Bone marrow (tissue), 2 donors: ENCODE data around the gene SLC25A44.

Experiments
- DNase-seq, 2 donors: peaks; one replicate each; lab custom pipeline; 2025; lab: John Stamatoyannopoulos, UW

SLC25A44 gene, protein sequence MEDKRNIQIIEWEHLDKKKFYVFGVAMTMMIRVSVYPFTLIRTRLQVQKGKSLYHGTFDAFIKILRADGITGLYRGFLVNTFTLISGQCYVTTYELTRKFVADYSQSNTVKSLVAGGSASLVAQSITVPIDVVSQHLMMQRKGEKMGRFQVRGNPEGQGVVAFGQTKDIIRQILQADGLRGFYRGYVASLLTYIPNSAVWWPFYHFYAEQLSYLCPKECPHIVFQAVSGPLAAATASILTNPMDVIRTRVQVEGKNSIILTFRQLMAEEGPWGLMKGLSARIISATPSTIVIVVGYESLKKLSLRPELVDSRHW

DNA sequence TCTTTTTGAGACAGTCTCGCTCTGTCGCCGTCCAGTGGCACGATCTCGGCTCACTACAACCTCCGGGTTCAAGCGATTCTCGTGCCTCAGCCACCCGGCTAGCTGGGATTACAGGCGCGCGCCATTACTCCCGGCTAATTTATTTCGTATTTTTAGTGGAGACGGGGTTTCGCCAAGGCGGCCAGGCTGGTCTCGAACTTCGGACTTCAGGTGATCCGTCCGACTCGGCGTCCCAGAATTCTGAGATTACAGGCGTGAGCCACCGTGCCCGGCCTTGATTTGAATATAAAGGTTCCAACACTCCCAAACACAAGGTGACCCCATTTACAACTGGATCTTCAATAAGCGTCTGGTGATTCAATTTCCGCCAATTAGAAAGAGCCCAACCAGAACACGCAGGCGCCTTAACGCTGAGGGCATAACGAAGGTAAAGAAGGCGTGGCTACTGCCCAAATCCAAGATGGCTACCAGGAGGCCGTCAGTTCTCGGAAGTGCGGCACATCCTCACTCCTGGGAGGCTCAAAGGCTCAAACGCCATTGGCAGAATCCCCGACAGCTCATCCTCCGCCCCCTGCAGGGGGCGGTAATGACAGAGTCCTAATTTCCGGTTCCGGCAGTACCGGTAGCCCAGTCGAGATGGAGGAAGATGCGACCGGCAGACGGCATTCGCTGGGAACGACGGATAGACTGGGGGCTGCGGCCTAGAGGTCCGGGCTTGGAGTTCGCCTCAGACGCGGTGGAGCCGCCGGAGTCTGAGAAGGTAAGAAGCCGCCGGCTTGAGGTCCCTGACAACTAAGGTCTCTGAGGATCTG is at the start of gene SLC25A44:
Gene SLC25A44 (plus strand): TSS at position 617 of the 812 bp plus-strand sequence. CDS start 5,744 bp downstream, outside the sequence.
- peak; percentile 89 to 99 for DNase-seq

DNA sequence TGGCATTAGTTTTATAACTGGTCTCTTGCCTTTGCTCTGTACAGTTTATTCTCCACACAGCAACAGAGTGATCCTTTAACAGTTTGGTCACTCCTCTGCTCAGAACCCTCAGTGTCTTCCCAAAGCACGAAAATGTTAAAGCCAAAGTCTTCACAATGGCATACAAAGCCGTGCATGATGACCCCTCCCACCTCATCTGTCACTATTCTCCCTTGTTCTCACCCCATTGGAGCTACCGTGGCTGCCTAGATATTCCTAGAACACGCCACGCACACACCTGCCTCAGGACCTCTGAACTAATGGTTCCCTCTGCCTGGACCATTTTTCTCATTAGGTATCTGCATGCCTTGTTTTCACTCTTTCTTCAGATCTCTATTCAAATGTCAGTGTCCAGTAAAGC is 49.2 kb upstream of the SLC25A44 start:
- DNase-seq = no peak

DNA sequence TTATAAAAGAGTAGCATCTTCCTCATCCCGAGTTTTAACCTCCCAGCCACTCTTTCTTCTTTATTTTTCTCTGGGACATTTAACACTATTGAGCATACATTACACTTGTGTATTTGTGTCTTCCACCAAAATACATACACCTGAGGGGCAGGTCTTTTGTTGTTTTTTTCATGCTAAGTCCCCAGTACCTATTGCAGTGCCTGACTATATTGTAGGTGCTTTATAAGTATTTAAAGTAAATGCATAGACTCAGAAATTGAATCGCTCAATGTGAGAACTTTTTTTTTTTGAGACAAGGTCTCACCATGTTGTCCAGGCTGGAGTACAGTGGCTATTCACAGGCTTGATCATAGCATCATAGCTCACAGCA is 48.3 kb upstream of the SLC25A44 start:
- no peak for DNase-seq

DNA sequence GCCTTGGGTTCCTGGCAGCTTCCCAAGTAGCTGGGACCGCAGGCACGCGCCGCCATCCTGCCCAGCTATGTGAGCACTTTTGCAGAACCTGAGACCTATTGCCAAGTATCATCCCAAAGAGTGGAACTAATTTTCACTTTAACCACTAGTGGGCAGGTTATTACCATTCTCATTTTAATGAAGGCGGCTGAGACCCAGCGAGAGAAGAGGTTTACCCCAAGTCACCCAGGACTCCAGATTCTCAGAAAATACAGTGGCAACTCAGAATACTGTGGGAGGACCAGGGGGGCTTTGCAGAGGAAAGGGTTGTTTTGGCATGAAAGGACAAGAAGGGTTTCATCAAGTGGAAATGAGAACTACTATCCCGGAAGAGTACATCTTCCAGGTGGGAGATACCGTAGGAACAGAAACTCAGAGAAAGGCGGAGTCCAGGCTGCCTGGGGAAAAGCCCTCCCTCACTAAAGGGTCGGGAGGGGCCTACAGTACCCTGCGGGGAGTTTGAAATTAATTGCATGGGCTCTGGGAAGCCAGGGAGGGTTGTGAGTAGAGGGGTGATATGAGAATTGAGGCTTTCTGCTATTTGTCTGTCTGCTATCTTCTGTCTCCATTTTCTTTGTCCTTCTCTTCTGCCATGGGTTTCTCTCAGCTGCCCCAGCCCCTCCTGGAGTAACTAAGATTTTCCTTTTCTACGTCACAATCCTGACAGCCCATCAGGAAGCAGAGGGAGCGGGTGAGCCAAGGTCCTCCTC is 47.7 kb upstream of the SLC25A44 start:
- peak; percentile 22 to 89 for DNase-seq

DNA sequence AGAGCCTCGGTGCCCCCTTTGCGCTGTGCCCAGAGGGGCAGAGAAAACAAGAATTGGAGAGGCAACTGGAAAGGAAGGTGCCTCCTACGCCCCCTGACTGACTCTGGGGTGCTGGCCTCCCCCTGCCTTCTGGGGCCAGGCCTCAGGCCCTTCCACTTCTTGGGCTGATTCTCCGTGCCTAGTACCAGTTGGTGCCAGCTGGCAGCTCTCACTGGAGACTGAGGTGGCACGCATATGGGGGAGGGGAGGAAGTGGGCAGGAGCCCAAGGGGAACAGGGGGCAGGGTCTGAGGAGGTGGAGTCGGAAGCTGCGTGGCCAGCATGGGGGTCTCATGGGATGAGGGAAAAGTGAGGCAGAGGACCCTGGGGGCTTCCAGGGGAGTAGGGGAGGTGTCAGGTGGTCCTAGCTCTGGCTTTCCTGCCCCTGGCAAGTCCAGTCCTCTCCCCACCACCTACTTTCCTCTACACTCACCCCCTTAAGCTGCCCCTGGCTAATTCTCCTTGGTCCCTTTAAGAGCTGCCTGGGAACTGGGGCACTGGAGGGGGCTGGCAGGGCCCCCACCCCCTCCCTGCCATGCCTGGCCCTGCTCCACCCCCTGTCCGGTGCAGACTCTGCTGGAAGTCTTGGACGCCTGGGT is 47.0 kb upstream of the SLC25A44 start:
- DNase-seq = peak in 1 of 2 donors; percentile 25

DNA sequence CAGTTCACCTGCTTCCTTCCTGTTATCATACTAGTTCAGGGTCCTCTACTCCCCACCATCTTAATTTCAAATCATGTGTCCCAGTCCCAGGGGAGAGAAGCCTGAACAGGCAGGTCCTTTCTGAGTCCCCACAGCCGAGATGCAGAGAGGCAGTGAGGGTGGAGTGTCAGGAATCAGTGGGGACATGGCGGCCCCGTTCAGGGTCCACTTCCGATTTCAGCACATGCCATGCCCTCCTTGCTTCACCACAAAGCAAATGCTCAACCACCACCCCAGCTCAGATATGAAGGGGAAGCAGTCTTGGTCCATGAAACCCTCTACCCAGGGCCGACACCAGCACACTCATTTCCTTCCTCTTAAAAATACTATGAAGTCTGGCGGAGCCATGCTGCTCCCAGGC is 45.7 kb upstream of the SLC25A44 start:
- DNase-seq = peak; percentile 22 to 89

DNA sequence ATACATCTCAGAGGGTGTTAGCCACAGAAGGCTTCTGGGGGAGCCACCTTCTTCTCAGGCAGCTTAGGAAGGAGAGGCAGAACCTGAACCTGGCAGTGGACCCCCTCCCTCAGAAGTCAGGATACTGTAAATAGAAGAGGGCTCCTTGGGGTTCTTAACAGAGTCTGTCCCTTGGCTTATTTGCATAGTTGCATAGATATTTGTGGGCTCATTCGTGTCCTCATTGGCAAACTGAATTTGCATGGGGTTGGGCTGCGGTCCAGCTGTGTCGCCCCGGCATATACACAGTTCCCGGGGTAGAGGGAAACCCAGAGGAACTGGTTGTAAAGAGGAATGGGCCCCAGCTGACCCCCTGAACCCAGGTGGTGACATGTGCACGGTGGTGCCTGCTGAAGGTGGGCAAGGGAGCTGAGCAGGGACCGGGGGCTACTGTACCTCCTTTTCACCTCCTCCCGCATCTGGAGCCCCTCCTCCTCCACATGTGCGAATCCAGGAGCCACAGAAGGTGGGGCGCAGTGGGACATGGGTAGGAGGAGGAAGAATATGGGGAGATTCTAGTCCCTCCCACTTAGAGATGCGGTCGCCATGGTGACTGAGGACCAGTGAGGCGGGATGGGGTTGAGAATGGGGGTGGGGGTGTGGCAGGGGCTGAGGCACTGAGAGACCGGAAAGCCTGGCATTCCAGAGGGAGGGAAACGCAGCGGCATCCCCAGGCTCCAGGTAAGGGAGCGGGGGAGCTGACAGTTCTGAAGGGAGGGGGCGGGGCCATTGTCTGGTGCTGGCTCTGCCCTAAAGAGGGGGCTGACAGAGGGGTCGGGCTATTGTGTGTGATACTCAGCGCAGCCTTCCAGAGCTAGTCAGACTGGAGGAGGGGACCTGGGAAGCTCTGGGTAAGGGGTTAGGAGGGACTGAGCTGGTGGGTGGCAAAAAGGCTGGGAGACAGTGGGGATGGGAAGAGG is 44.3 kb upstream of the SLC25A44 start:
- no peak for DNase-seq

DNA sequence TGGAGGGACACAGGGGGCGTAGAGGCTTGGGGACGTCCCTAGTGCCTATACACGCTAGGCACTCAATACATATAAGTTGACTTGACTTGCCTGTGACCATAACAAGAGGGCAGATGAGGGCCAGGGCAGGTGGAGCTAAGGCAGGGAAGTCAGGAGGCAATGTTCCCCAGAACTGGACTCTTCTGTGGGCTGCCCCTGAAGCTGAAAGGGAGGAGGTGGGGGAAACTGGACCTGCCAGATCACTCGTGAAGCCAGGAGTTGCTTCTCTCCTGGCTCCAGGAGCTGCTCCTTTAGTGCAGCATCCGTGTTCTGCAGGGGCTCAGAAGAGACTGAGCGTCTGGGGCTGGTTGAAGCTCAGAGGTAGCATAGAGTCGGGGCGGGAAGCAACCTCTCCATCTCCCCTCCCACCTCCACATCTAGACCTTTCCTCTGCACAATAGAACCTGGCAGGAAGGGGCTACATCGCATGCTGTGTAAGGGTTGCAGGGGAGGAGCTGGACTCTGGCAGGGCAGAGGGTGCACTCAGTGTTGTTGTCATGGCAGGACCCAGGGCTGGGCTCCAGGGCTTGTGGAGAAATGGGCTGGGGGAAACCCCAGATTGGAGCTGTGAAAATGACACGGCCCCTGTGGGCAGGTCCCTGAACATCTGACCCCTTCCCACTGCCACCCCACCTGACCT is 43.4 kb upstream of the SLC25A44 start:
- DNase-seq = no peak

DNA sequence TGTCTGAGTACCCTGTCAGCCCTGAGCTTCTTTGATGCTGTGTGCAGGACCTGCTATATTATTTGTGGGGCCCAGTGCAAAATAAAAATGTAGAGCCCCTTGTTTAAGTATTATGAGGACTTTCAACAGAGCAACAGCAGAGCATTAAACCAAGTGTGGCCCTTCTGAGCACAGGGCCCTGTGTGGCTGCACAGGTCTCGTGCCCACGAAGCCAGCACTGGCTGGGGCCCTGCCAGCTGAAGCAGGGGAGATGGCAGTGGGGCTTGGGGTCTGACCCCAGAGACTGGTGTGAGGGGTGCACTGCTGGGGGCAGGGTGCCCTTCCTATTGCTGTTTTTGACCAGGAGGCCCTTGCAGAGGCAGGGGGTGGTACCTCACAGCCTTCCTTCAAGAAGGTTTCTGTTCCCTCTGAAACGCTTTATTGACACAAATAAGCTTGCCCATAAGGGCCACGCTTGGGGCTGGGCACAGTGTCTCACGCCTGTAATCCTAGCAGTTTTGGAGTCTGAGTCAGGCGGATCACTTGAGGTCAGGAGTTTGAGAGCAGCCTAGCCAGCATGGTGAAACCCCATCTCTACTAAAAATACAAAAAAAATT is 42.7 kb upstream of the SLC25A44 start:
- DNase-seq = no peak

DNA sequence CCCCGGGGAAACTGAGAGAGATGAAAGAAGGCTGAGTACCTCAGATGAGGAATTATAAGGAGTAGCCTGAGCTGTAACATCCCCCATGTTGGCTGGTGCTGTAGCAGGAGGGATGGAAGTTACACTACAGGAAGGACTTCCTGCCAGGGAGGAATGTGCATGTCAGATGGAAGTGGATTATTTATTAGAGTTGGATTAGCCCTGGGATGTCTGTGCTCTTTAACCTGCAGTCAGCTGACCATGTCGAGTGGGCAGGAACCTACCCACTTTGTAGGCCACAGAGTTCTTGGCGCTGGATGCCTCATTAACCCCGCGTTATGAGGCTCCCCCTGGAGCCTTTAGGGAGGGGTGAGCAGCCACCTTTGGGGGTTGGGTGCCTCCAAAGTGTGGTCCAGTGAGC is 41.3 kb upstream of the SLC25A44 start:
- no peak for DNase-seq

DNA sequence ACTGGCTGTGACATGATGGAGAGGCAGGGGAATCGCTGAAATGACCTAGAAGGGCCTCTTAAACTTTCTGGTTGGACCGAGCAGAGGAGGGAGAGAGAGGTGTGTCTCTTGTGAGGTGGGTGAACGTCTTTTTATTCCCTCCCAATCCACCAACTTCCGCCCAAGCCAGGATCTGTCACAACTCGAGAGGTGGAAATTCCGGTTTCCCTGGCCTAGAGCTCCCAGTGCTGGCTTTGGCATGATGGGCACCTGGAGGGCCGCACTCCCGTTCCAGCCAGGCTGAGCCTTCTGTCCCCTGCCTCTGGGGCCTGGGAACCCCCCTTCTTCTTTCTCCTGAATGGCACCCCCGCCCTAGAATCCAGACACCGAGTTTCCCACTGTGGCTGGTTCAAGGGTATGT is 40.5 kb upstream of the SLC25A44 start, which contains the start of gene SEMA4A:
Gene SEMA4A (plus strand): TSS at position 224 of the 400 bp plus-strand sequence. CDS start 994 bp downstream, outside the sequence.
- no peak for DNase-seq

DNA sequence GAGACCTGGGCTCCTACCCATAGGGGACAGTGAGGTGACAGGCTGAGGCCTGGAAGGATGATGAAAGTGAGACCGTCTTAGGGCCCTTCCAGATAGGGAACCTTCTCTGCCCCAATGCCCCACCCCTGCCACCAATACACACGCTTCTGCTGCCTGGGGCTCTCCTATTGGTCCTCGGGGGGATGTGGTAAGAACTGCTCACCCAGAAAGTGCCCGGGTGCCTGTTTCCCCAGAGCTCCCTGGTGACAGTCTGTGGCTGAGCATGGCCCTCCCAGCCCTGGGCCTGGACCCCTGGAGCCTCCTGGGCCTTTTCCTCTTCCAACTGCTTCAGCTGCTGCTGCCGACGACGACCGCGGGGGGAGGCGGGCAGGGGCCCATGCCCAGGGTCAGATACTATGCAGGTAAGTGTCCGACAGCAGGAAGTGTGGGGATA is 39.6 kb upstream of the SLC25A44 start:
- DNase-seq = peak; percentile 10 to 46

DNA sequence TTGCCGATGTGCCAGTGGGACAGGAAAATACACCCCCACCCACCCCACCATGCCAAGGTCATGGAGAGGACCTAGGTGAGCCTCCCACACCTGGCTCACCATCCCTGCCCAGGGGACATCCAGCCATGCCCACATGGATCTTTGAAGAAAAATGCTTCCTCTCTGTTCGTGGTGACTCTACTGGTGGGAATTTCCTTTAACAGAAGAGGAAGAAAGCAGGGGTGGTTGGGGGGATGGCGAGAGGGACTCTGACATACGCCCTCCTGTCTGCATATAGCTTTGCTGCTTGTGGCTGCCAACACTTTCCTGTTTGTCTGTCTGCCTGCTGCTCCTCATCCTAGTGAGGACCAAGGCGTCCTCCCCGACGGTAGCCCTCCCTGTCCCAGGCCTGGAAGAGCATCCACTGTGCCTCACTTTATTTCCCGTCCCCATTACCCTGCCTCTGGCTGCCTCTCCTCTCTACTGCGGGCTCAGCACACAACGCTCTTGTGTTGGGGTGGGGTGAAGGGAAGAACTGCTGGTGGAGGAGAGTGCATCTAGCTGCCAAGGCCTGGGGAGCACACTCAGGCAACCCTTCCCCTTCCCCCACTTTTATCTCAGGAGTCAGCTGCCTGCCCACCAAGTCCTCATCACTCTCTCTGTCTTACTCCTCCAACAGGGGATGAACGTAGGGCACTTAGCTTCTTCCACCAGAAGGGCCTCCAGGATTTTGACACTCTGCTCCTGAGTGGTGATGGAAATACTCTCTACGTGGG is 38.0 kb upstream of the SLC25A44 start:
- DNase-seq = peak in 1 of 2 donors; percentile 59

DNA sequence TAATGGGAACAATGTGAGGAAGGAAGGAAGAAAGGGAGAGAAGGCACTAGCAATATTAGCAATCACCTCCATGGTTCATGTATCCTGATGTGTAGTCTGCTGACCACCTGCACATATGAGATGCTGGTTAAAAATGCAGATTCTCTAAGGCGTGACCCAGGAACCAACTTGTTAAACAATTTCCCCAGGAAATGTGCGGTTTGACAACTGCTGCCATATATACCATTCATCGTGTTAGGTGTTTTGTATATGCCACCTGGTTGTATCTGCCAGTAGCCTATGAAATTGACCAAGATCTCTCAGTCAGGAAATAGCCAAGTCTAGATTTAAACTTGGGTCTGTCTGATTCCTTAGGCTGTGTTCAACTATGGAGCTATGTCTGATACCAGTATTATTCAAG is 36.4 kb upstream of the SLC25A44 start:
- DNase-seq = no peak

DNA sequence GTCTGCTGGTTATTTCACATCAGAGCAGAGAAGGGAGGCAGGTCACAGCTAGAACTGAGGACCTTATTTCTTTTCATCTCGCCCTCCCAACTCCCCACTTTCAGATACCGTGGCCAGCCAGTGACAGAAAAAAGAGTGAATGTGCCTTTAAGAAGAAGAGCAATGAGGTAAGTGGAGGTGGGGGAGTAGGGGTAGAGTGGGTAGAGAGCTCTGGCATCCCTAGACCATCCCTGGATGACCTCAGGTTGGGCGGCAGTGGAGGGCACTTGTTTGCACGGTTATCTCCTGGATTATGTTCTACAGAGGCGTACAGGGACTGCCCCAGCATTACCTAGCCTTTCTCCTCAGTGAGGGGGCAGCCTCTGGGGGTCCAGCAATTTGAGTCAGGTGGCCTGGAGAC is 35.9 kb upstream of the SLC25A44 start:
- no peak for DNase-seq

DNA sequence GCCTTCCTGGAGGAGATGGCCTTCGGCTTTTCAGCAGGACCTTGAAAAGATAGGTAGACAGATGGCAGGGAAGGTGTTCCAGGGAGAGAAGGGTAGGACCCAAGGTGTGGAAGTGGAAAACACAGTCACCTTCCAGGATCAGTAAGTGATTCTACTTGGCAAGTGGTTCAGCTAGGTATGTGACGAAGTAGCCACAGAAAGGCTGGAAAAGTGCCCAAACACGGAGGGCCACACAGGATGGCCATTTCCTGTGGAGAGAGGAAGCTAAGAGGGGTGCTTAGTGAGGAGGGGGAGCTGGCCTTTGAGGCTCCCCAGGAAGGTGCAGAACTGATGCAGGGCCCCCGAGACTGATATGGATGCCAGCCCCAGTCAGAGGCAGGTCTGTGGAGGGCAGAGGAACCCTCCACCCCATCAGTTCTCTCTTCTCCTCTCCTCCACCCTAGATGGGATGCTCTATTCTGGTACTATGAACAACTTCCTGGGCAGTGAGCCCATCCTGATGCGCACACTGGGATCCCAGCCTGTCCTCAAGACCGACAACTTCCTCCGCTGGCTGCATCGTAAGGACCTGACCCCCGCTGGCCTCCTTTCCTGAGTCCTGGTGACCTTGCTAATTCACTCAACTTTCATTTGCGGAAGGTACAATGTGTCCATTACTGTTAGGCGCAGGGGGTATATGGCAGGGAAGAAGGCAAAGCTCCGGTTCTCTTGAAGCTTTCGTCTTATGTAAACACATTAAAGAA is 33.7 kb upstream of the SLC25A44 start:
- no peak for DNase-seq

DNA sequence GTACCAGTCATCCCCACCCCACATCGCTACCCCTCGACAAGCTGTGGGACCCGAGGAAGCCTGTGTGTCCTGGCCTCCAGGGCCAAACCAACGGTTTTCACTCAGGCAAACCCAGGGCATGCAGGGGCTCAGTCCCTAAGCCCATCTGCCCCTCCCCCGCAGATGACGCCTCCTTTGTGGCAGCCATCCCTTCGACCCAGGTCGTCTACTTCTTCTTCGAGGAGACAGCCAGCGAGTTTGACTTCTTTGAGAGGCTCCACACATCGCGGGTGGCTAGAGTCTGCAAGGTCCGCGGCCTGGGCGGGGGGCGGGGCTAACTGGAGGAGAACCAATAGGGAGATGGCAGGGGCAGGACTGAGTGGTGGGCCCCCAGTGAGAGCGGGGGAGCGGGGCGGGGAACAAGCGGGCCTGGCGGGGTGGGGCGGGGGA is 33.1 kb upstream of the SLC25A44 start:
- DNase-seq = peak in 1 of 2 donors; percentile 32

DNA sequence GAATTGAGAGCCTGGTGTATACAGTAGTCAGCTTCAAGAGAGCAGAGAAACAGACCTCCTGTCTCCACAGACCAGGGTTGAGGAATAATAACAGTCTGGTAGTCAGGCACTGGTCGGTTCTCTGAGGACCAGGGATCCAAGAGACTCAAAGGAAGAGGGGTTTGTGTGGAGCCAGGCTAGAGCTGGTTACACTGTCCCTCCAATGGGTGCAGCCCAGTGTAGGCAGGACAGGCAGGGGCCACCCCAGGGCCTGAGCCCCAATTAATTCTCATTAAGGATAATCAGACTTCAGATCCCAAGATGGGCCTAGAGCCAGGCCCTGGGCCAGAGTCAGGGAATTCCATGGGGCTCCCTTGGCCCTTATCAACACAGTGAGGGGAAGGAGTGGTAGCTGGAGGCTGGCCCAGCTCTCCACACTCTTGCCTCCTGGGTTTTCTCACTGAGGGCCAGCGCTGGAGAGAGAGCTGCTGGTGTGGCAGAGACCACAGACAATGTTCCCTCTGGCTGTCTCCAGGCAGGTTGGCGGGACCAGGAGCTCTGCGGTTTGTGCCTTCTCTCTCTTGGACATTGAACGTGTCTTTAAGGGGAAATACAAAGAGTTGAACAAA is 31.4 kb upstream of the SLC25A44 start:
- no peak for DNase-seq
